BLaER1 (cell line): ENCODE data around the gene TMEM183A.
A peak's percentile ranks its signal among the peaks of the same experiment; 100 is the strongest.

Experiments used
- H3K27ac ChIP-seq: shearing (Covaris generic); formaldehyde crosslinking; 2 replicates; pipeline ENCODE4 v1.8.1; 2022
- H3K27me3 ChIP-seq: shearing (Covaris generic); formaldehyde crosslinking; 2 replicates; pipeline ENCODE4 v1.8.1; 2022
- H3K36me3 ChIP-seq: shearing (Covaris generic); formaldehyde crosslinking; 2 replicates; pipeline ENCODE4 v1.8.1; 2022
- H3K4me1 ChIP-seq: shearing (Covaris generic); formaldehyde crosslinking; 2 replicates; pipeline ENCODE4 v1.8.1; 2022
- H3K4me2 ChIP-seq: shearing (Covaris generic); formaldehyde crosslinking; 2 replicates; pipeline ENCODE4 v1.8.1; 2022
- H3K4me3 ChIP-seq: shearing (Covaris generic); formaldehyde crosslinking; 2 replicates; pipeline ENCODE4 v1.8.1; 2022
- H3K9ac ChIP-seq: shearing (Covaris generic); formaldehyde crosslinking; 2 replicates; pipeline ENCODE4 v1.8.1; 2022
- H3K9me3 ChIP-seq: shearing (Covaris generic); formaldehyde crosslinking; 2 replicates; pipeline ENCODE4 v1.8.1; 2022
- H4K20me1 ChIP-seq: shearing (Covaris generic); formaldehyde crosslinking; 2 replicates; pipeline ENCODE4 v1.8.1; 2022
- Cebpa-rat ChIP-seq: shearing (Covaris generic); IDR thresholded peaks from 2 replicates; pipeline ENCODE4 v1.8.1; 2022

TMEM183A gene, protein sequence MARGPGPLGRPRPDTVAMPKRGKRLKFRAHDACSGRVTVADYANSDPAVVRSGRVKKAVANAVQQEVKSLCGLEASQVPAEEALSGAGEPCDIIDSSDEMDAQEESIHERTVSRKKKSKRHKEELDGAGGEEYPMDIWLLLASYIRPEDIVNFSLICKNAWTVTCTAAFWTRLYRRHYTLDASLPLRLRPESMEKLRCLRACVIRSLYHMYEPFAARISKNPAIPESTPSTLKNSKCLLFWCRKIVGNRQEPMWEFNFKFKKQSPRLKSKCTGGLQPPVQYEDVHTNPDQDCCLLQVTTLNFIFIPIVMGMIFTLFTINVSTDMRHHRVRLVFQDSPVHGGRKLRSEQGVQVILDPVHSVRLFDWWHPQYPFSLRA

DNA sequence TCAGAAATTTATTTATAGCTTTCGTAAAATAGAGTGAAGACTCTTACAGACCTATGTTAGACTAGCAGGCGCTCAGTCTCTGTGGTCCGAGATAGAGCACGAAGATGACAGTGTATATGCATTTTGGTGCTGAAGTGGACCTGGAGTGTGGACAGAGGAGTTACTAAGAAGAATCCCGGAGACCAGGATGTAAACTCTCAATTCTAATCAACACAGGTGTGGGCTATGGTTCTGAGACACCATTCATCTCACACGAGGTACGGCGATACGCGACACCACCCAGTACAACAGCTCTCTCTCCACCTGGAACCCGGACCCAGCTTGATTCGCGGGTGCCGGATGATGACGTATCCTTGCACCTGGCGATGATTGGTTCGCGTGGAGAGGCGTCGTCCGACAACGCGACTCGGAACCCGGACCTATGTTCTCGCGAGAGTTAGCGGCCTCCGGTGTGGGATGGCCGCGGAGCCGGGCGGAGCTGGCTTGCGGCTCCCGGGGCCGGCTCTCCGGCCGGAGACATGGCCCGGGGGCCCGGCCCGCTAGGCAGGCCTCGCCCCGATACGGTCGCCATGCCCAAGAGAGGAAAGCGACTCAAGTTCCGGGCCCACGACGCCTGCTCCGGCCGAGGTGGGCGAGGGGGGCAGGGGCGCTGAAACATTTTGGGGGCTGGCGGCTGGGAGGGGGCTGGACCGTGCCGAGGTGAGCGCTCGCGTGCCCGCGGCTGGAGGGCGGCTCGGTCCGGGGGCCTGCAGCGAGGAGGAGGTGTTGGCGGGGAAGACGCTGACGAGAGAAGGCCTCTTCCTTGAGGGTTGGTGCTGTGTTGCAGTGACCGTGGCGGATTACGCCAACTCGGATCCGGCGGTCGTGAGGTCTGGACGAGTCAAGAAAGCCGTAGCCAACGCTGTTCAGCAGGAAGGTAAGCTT lies at the start of gene TMEM183A:
TSS of gene TMEM183A (plus strand) at position 427 of the 924 bp plus-strand sequence. CDS start at position 519, 92 bp downstream.
- Histone ChIP-seq H3K36me3 (peaks cover 36% of the 10 kb centered on the region), H3K9ac (peak within 1 kb of the TSS; percentile 90), H3K9me3 (no peaks in the 10 kb centered on the region), H3K4me3 (peak within 1 kb of the TSS; percentile 88), H4K20me1 (peaks cover 38% of the 10 kb centered on the region), H3K27ac (peak within 1 kb of the TSS; percentile 91), H3K4me1 (peaks cover 59% of the 10 kb centered on the region), H3K4me2 (peak within 1 kb of the TSS; percentile 95), H3K27me3 (no peaks in the 10 kb centered on the region)
- TF ChIP-seq Cebpa-rat: no peak

DNA sequence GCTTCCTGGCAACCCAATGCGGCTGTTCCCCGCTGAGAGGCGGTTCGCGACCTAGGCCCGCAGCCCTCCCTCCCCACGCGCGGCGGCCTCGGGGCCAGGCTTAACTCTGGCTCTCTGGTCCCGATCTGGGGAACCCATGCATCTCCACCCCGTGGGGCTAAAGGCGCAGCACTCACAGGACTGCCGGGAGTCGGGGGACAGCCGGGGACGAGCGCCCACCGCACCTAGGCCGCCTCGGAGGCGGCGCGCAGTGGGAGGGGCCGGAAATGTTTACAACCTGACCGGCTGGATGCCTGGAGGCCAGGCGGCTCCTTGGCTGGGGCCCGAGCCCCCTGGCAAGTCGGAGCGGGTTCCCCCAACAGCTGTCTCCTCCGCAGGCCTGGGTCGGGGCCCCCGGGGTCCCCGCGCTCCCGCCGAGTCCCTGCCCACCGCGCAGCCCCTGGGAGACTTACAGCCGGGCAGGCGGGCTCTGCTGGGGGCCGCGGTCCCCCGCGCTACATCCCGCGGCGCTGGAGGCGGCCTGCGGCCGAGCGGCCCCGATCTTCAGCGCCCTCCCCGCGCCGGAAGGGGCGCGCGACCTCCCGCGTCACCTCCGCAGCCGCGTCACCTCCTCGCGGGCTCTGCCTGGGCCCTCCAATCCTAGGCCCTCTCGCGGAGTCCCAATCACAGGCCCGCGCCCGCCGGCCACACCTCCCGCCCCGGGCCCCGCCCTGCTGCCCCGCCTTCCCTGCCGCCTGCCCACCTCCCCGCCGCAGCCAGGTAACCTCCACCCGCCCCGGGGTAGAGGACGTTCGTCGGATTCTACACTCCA lies 49.2 kb upstream of the TMEM183A start, which contains the start of gene ADIPOR1:
TSS of gene ADIPOR1 (minus strand) at position 580 of the 811 bp plus-strand sequence. CDS start 7,242 bp downstream, outside the sequence.
- no peaks in the 10 kb centered on the region for H3K27me3 ChIP-seq
- peak within 1 kb of the TSS; percentile 95 for H3K27ac ChIP-seq
- peaks cover 51% of the 10 kb centered on the region for H3K36me3 ChIP-seq
- peak within 1 kb of the TSS; percentile 99 for H3K4me3 ChIP-seq
- H3K4me2 ChIP-seq: peak within 1 kb of the TSS; percentile 96
- no peaks in the 10 kb centered on the region for H3K9me3 ChIP-seq
- peak within 1 kb of the TSS; percentile 97 for H3K9ac ChIP-seq
- H3K4me1 ChIP-seq: peaks cover 40% of the 10 kb centered on the region
- H4K20me1 ChIP-seq: peaks cover 51% of the 10 kb centered on the region
- TF ChIP-seq Cebpa-rat: no peak

DNA sequence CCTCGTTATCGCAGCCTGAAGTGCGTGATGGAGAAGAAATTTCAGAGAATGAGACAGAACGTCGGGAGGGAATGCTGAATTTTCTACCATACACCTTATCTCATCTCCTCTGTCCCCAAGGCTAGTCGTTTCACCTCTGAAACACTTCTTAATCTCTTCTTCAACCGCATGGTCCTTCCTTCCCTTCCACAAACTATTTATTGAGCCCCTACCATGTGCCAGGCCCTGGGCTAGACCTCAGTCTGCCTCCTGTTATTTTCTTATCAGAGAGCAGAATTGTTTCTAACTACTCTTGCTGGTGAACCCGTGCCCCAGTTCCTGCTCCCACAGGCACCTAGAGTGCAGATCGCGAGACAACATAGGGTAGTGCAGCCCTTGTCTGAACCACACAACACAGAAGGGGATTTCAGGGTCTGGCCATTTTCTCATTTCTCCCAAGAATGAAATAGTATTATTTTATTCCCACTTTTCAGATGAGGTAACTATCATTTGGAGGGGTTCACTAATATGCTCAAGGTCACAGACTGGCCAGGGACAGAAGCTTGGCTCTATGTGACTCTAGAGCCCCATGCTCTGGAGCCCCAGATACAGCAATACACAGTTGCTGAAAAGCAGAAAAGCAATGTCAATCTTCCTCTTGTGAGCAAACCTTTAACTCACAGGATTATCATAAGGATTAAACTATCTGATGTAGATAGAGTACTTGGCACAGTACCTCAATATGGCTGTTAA lies 48.5 kb upstream of the TMEM183A start:
- Histone ChIP-seq H3K27ac (0 out of 2 replicates have a peak overlapping the region, but pooled peaks have one; percentile 26), H3K27me3 (no peaks in the 10 kb centered on the region), H3K4me2 (peak overlapping the region; percentile 91), H3K9me3 (no peaks in the 10 kb centered on the region), H3K4me1 (peaks cover 35% of the 10 kb centered on the region), H3K4me3 (peak overlapping the region; percentile 99), H3K9ac (peak overlapping the region; percentile 97), H3K36me3 (peaks cover 56% of the 10 kb centered on the region), H4K20me1 (peaks cover 43% of the 10 kb centered on the region)
- no peak for TF ChIP-seq Cebpa-rat

DNA sequence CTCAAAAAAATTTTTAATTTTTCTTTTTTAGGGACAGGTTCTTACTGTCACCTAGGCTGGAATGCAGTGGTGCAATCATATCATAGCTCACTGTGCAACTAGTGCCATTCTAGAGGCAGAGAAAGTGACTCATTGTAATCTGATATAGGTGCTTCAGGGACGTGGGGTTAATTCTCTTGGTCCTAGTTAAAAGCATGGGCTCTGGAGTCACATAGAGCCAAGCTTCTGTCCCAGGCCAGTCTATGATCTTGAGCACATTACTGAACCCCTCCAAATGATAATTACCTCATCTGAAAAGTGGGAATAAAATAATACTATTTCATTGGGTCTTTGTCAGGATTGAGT lies 47.9 kb upstream of the TMEM183A start:
- Histone ChIP-seq H3K9ac (no peak overlapping the region), H3K27me3 (no peaks in the 10 kb centered on the region)

DNA sequence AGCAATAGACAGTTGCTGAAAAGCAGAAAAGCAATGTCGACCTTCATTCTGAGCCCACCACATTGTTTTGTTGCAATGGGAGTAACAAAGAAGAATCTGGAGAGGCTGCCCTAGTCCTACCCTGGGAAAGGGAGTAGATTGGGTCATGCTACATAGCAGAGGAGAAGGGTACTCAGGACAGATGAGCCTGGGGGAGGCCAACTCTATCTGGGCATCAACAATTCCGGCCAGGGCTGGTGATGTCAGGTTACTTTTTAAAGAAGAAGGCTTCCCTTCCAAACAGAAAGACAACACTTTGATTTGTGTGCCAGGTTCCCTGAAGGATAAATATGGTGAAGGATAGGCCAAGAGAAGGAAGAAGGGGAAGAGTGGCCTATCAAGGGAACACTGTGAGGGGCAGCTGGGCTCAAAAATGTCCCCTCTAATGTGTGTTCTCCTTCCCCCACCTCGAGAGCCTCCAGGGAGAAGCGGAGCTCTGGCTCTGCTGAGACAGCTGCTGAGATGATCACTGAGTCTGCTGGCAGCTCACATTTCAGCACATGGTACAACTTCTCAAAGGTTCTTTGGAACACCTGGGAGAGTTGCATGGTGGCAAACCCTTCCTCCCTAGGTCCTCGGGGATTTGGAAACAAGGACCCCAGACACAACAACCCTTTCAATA lies 45.8 kb upstream of the TMEM183A start:
- Histone ChIP-seq H3K27me3 (no peaks in the 10 kb centered on the region), H3K9me3 (no peaks in the 10 kb centered on the region), H3K4me1 (peaks cover 35% of the 10 kb centered on the region), H3K9ac (peak overlapping the region; percentile 5; the same call in 1 of the 2 replicates), H3K4me3 (no peak overlapping the region), H3K27ac (no peak overlapping the region), H4K20me1 (peaks cover 21% of the 10 kb centered on the region), H3K4me2 (no peak overlapping the region), H3K36me3 (peaks cover 52% of the 10 kb centered on the region)
- TF ChIP-seq Cebpa-rat: no peak

More for the DNA sequence above, 47.9 kb upstream of the TMEM183A start:
- H3K9me3 ChIP-seq: no peaks in the 10 kb centered on the region
- no peak overlapping the region for H3K27ac ChIP-seq
- peaks cover 56% of the 10 kb centered on the region for H3K36me3 ChIP-seq
- H3K4me3 ChIP-seq: no peak overlapping the region
- H3K4me1 ChIP-seq: peaks cover 31% of the 10 kb centered on the region
- TF ChIP-seq Cebpa-rat: no peak
- peaks cover 38% of the 10 kb centered on the region for H4K20me1 ChIP-seq
- H3K4me2 ChIP-seq: no peak overlapping the region

DNA sequence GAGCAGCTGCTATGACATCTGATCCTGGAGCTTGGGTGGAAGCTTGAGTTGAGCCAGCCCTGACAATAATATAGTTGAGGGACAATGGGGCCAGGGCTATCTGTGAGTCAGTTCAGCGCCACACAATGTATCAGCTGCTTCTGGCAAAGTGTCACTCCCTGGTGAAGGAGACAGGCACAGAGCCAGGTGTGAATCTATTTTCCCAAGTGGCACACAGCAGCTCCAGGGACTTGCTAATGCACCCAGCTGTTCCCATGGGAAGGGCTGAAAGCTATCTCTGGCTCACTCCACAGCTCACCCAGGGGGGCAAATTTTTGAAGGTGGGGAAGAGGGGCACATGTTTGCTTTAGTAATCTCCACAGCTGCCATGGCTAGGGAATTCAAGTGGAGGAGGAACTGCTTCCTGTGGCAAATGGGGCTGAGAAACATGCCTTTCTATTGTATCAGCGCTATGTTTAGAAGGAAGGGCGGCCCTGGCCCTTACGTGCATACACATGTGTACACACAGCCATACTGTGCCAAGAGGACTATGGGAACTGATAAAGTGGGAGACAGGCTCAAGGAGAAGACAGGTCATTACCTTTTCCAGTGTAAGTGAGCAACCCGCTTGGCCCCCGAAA lies 42.3 kb upstream of the TMEM183A start:
- Histone ChIP-seq H3K27ac (no peak overlapping the region), H3K27me3 (no peaks in the 10 kb centered on the region), H3K9me3 (no peaks in the 10 kb centered on the region), H3K4me3 (no peak overlapping the region), H3K36me3 (peaks cover 50% of the 10 kb centered on the region), H4K20me1 (0 out of 2 replicates have a peak, but pooled peaks cover 8% of the 10 kb centered on the region), H3K4me1 (peaks cover 45% of the 10 kb centered on the region), H3K4me2 (peak overlapping the region; percentile 98; the same call in 1 of the 2 replicates), H3K9ac (no peak overlapping the region)
- no peak for TF ChIP-seq Cebpa-rat

DNA sequence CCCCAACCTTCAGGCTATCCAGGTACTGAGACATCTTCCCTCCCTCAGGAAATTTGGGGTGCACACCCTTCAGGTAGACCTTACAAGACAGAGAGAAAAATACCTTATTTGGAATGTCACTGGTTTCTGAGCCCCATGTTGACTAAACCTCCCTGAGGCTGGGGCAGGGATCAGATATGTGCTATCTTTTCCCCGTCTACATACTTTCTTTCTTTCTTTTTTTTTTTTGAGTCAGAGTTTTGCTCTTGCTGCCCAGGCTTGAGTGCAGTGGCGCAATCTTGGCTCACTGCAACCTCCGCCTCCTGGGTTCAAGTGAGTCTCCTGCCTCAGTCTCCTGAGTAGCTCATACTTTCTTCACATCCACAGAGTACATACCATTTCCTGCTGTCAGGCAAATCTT lies 41.8 kb upstream of the TMEM183A start:
- Histone ChIP-seq H3K27ac (no peak overlapping the region), H3K27me3 (no peaks in the 10 kb centered on the region), H3K9me3 (no peaks in the 10 kb centered on the region), H3K4me2 (peak overlapping the region; percentile 98), H3K9ac (no peak overlapping the region), H3K4me1 (peaks cover 49% of the 10 kb centered on the region), H3K4me3 (no peak overlapping the region), H3K36me3 (peaks cover 50% of the 10 kb centered on the region), H4K20me1 (0 out of 2 replicates have a peak, but pooled peaks cover 8% of the 10 kb centered on the region)
- TF ChIP-seq Cebpa-rat: no peak
